Measurements from ENCODE around the gene NKD1.

The NKD1 gene

GRCh38 chr16:50611995-50612848, 64.0 kb downstream of the NKD1 start:
- no peaks in the 10 kb centered on the region for H3K79me1 ChIP-seq (ENCODE audit: low read depth, low read length)
- no peaks in the 10 kb centered on the region for H3K9me3 ChIP-seq (replicated peaks in 1 of 2; ENCODE audit: control insufficient read depth in 2 of 2, insufficient read depth in 1 of 2, low read depth in 1 of 2, low read length in 2 of 2)
- H2BK5ac ChIP-seq (ENCODE audit: low read length), result no peak overlapping the region
- no peak overlapping the region for H4K91ac ChIP-seq (ENCODE audit: low read depth, low read length, poor library complexity)
- H3K36me3 ChIP-seq (replicated peaks in 1 of 2; ENCODE audit: control insufficient read depth in 2 of 2, insufficient read depth in 2 of 2, low read length in 2 of 2), result peaks cover 0 to 6% of the 10 kb centered on the region in 2 donors
- no CpG with 5 or more reads among the region's 10 CpGs for WGBS, 2 donors (ENCODE audit: extremely low coverage in 2 of 2, insufficient read length in 2 of 2, insufficient replicate concordance in 1 of 2)
- no peak overlapping the region for H2BK12ac ChIP-seq (ENCODE audit: low read length)
- no peak overlapping the region for H3K23ac ChIP-seq (ENCODE audit: low read depth, low read length, poor library complexity)
- no peak overlapping the region for H2AFZ ChIP-seq (ENCODE audit: low read length)
- no peak overlapping the region for H3K4me3 ChIP-seq (ENCODE audit: low read length in 2 of 2)
- no peak overlapping the region for H3K9ac ChIP-seq (ENCODE audit: low read depth, low read length, poor library complexity)
- no peak for DNase-seq (ENCODE audit: low spot score)
- no peak overlapping the region for H3K18ac ChIP-seq (ENCODE audit: low read length)
- H3K14ac ChIP-seq (ENCODE audit: low read length), result no peak overlapping the region
- no peak overlapping the region for H4K8ac ChIP-seq (ENCODE audit: low read depth, low read length)
- no peaks in the 10 kb centered on the region for H3K27me3 ChIP-seq (ENCODE audit: control insufficient read depth in 3 of 3, insufficient read depth in 3 of 3, low read depth in 1 of 3, low read length in 3 of 3)
- H3K27ac ChIP-seq (replicated peaks; ENCODE audit: low read length), result no peak overlapping the region
- H3K4me1 ChIP-seq (ENCODE audit: control insufficient read depth in 2 of 2, insufficient read depth in 1 of 2, low read depth in 1 of 2, low read length in 2 of 2), result peaks cover 0 to 12% of the 10 kb centered on the region in 2 donors
- peak overlapping the region; percentile 26 for H2BK15ac ChIP-seq (ENCODE audit: low read length)
- H2AK5ac ChIP-seq (ENCODE audit: low read depth, low read length), result no peak overlapping the region
- H3K4ac ChIP-seq (ENCODE audit: low read length), result no peak overlapping the region
- H3K4me2 ChIP-seq (ENCODE audit: insufficient read depth, low read length, poor library complexity, severe bottlenecking), result no peak overlapping the region
- H2BK120ac ChIP-seq (ENCODE audit: low read depth, low read length), result no peak overlapping the region

GRCh38 chr16:50612849-50613198, 64.6 kb downstream of the NKD1 start:
- Histone ChIP-seq H2AFZ (ENCODE audit: low read length) (no peak overlapping the region), H3K4me3 (ENCODE audit: low read length in 2 of 2) (no peak overlapping the region), H4K91ac (ENCODE audit: low read depth, low read length, poor library complexity) (no peak overlapping the region), H3K9me3 (replicated peaks in 1 of 2; ENCODE audit: control insufficient read depth in 2 of 2, insufficient read depth in 1 of 2, low read depth in 1 of 2, low read length in 2 of 2) (no peaks in the 10 kb centered on the region), H3K18ac (ENCODE audit: low read length) (no peak overlapping the region), H4K8ac (ENCODE audit: low read depth, low read length) (no peak overlapping the region), H3K23ac (ENCODE audit: low read depth, low read length, poor library complexity) (no peak overlapping the region), H2BK12ac (ENCODE audit: low read length) (no peak overlapping the region), H3K14ac (ENCODE audit: low read length) (no peak overlapping the region), H2BK5ac (ENCODE audit: low read length) (no peak overlapping the region), H3K4me2 (ENCODE audit: insufficient read depth, low read length, poor library complexity, severe bottlenecking) (no peak overlapping the region), H3K4ac (ENCODE audit: low read length) (no peak overlapping the region), H3K27ac (replicated peaks; ENCODE audit: low read length) (no peak overlapping the region), H3K79me1 (ENCODE audit: low read depth, low read length) (no peaks in the 10 kb centered on the region), H2BK15ac (ENCODE audit: low read length) (peak overlapping the region; percentile 26), H2AK5ac (ENCODE audit: low read depth, low read length) (no peak overlapping the region), H3K27me3 (ENCODE audit: control insufficient read depth in 3 of 3, insufficient read depth in 3 of 3, low read depth in 1 of 3, low read length in 3 of 3) (no peaks in the 10 kb centered on the region), H3K9ac (ENCODE audit: low read depth, low read length, poor library complexity) (no peak overlapping the region), H3K4me1 (ENCODE audit: control insufficient read depth in 2 of 2, insufficient read depth in 1 of 2, low read depth in 1 of 2, low read length in 2 of 2) (peaks cover 0 to 10% of the 10 kb centered on the region in 2 donors), H3K36me3 (replicated peaks in 1 of 2; ENCODE audit: control insufficient read depth in 2 of 2, insufficient read depth in 2 of 2, low read length in 2 of 2) (peaks cover 0 to 12% of the 10 kb centered on the region in 2 donors), H2BK120ac (ENCODE audit: low read depth, low read length) (no peak overlapping the region)
- no CpG with 5 or more reads among the region's 6 CpGs for WGBS, 2 donors (ENCODE audit: extremely low coverage in 2 of 2, insufficient read length in 2 of 2, insufficient replicate concordance in 1 of 2)
- DNase-seq (ENCODE audit: low spot score), result no peak

GRCh38 chr16:50613281-50613963, 65.2 kb downstream of the NKD1 start:
- H3K27ac ChIP-seq (replicated peaks; ENCODE audit: low read length), result no peak overlapping the region
- H3K14ac ChIP-seq (ENCODE audit: low read length), result no peak overlapping the region
- H3K4ac ChIP-seq (ENCODE audit: low read length), result no peak overlapping the region
- no peak overlapping the region for H3K9ac ChIP-seq (ENCODE audit: low read depth, low read length, poor library complexity)
- H2AFZ ChIP-seq (ENCODE audit: low read length), result no peak overlapping the region
- H2BK12ac ChIP-seq (ENCODE audit: low read length), result no peak overlapping the region
- H3K18ac ChIP-seq (ENCODE audit: low read length), result peak overlapping the region; percentile 29
- no peak overlapping the region for H4K8ac ChIP-seq (ENCODE audit: low read depth, low read length)
- H3K4me3 ChIP-seq (ENCODE audit: low read length in 2 of 2), result no peak overlapping the region
- H2BK120ac ChIP-seq (ENCODE audit: low read depth, low read length), result no peak overlapping the region
- H4K91ac ChIP-seq (ENCODE audit: low read depth, low read length, poor library complexity), result no peak overlapping the region
- no peaks in the 10 kb centered on the region for H3K9me3 ChIP-seq (replicated peaks in 1 of 2; ENCODE audit: control insufficient read depth in 2 of 2, insufficient read depth in 1 of 2, low read depth in 1 of 2, low read length in 2 of 2)
- H2BK5ac ChIP-seq (ENCODE audit: low read length), result no peak overlapping the region
- H2BK15ac ChIP-seq (ENCODE audit: low read length), result no peak overlapping the region
- H3K4me2 ChIP-seq (ENCODE audit: insufficient read depth, low read length, poor library complexity, severe bottlenecking), result no peak overlapping the region
- peaks cover 0 to 10% of the 10 kb centered on the region in 2 donors for H3K4me1 ChIP-seq (ENCODE audit: control insufficient read depth in 2 of 2, insufficient read depth in 1 of 2, low read depth in 1 of 2, low read length in 2 of 2)
- H3K79me1 ChIP-seq (ENCODE audit: low read depth, low read length), result no peaks in the 10 kb centered on the region
- no peak for DNase-seq (ENCODE audit: low spot score)
- H3K23ac ChIP-seq (ENCODE audit: low read depth, low read length, poor library complexity), result no peak overlapping the region
- H2AK5ac ChIP-seq (ENCODE audit: low read depth, low read length), result no peak overlapping the region
- no CpG with 5 or more reads among the region's 20 CpGs for WGBS, 2 donors (ENCODE audit: extremely low coverage in 2 of 2, insufficient read length in 2 of 2, insufficient replicate concordance in 1 of 2)
- H3K36me3 ChIP-seq (replicated peaks in 1 of 2; ENCODE audit: control insufficient read depth in 2 of 2, insufficient read depth in 2 of 2, low read length in 2 of 2), result peaks cover 0 to 12% of the 10 kb centered on the region in 2 donors
- no peaks in the 10 kb centered on the region for H3K27me3 ChIP-seq (ENCODE audit: control insufficient read depth in 3 of 3, insufficient read depth in 3 of 3, low read depth in 1 of 3, low read length in 3 of 3)

- no peaks in the 10 kb centered on the region for H3K79me1 ChIP-seq (ENCODE audit: low read depth, low read length)
- H2BK5ac ChIP-seq (ENCODE audit: low read length), result no peak overlapping the region
- H3K27ac ChIP-seq (replicated peaks; ENCODE audit: low read length), result no peak overlapping the region
- H2BK15ac ChIP-seq (ENCODE audit: low read length), result no peak overlapping the region
- H3K27me3 ChIP-seq (ENCODE audit: control insufficient read depth in 3 of 3, insufficient read depth in 3 of 3, low read depth in 1 of 3, low read length in 3 of 3), result no peaks in the 10 kb centered on the region
- H3K4ac ChIP-seq (ENCODE audit: low read length), result no peak overlapping the region
- no peak overlapping the region for H2BK12ac ChIP-seq (ENCODE audit: low read length)
- H3K4me3 ChIP-seq (ENCODE audit: low read length in 2 of 2), result peak overlapping the region in 1 of 2 donors; percentile 56
- H2BK120ac ChIP-seq (ENCODE audit: low read depth, low read length), result no peak overlapping the region
- H3K9ac ChIP-seq (ENCODE audit: low read depth, low read length, poor library complexity), result no peak overlapping the region
- no peak for DNase-seq (ENCODE audit: low spot score)
- no peak overlapping the region for H3K18ac ChIP-seq (ENCODE audit: low read length)
- peaks cover 0 to 10% of the 10 kb centered on the region in 2 donors for H3K4me1 ChIP-seq (ENCODE audit: control insufficient read depth in 2 of 2, insufficient read depth in 1 of 2, low read depth in 1 of 2, low read length in 2 of 2)
- H2AFZ ChIP-seq (ENCODE audit: low read length), result no peak overlapping the region
- H3K9me3 ChIP-seq (replicated peaks in 1 of 2; ENCODE audit: control insufficient read depth in 2 of 2, insufficient read depth in 1 of 2, low read depth in 1 of 2, low read length in 2 of 2), result no peaks in the 10 kb centered on the region
- no peak overlapping the region for H4K91ac ChIP-seq (ENCODE audit: low read depth, low read length, poor library complexity)
- no CpG with 5 or more reads among the region's 7 CpGs for WGBS, 2 donors (ENCODE audit: extremely low coverage in 2 of 2, insufficient read length in 2 of 2, insufficient replicate concordance in 1 of 2)
- peaks cover 0 to 12% of the 10 kb centered on the region in 2 donors for H3K36me3 ChIP-seq (replicated peaks in 1 of 2; ENCODE audit: control insufficient read depth in 2 of 2, insufficient read depth in 2 of 2, low read length in 2 of 2)
- H4K8ac ChIP-seq (ENCODE audit: low read depth, low read length), result no peak overlapping the region
- H3K4me2 ChIP-seq (ENCODE audit: insufficient read depth, low read length, poor library complexity, severe bottlenecking), result no peak overlapping the region
- no peak overlapping the region for H2AK5ac ChIP-seq (ENCODE audit: low read depth, low read length)
- H3K23ac ChIP-seq (ENCODE audit: low read depth, low read length, poor library complexity), result no peak overlapping the region
- no peak overlapping the region for H3K14ac ChIP-seq (ENCODE audit: low read length)
These were observed 65.8 kb downstream of the NKD1 start for GRCh38 chr16:50613964-50614474.

All from neuronal stem cell (in vitro differentiated cells).